ENCODE measurements around the gene ANKRD7.
A peak's percentile ranks its signal among the peaks of the same experiment; 100 is the strongest.

The ANKRD7 gene, protein sequence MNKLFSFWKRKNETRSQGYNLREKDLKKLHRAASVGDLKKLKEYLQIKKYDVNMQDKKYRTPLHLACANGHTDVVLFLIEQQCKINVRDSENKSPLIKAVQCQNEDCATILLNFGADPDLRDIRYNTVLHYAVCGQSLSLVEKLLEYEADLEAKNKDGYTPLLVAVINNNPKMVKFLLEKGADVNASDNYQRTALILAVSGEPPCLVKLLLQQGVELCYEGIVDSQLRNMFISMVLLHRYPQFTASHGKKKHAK

DNA sequence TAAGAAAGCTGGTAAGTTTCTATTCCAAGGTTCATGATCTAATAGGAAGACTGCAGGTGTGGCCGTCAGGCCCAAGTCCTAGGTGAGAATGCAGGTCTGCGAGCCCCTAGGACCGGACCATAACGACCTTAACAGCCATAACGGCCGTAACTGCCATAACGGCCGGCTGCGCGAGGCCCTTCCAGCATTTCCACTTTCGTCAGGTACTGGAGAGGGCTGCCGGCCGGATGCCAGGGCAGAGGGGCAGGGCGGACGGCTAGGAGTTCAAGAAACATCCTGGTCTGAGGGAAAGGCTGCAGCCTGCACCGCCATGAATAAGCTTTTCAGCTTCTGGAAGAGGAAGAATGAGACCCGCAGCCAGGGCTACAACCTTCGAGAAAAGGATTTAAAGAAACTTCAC lies at the start of gene ANKRD7:
Gene ANKRD7 (plus strand): TSS at position 184 of the 400 bp plus-strand sequence. CDS start 127 bp downstream, at position 311.
- no peak for DNase-seq (ENCODE audit: low read depth)

DNA sequence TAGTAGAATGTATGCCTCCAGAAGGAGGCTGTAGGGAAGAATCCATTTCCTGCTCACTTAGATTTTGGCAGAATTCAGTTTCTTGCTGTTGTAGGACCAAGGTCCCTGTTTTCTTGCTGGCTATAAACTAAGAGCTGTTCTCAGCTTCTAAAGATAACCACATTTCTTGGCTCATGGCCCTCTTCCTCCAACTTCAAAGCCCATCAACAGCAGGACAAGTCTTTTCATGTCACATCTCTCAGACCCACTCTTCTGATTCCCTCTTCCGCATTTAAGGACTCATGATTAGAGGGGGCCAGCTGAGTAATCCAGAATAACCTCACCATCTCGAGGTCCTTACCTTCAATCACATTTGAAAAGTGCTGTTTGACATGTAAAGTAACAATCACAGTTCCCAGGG lies 48.8 kb upstream of the ANKRD7 start:
- DNase-seq (ENCODE audit: low read depth), result no peak

DNA sequence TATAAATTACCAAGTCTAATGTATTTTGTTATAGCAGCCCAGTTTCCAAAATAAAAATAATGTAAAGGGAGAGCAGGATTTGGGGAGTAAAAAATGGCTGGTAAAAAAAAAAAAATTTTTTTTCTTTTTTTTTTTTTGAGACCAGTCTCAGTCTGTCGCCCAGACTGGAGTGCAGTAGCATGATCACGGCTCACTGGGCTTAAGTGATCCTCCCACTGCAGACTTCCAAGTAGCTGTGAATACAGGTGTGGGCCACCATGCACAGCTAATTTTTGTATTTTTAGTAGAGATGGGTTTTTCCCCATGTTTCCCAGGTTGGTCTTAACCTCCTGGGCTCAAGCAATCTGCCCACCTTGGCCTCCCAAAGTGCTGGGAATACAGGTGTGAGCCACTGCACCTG lies 45.3 kb upstream of the ANKRD7 start:
- DNase-seq (ENCODE audit: low read depth), result no peak

DNA sequence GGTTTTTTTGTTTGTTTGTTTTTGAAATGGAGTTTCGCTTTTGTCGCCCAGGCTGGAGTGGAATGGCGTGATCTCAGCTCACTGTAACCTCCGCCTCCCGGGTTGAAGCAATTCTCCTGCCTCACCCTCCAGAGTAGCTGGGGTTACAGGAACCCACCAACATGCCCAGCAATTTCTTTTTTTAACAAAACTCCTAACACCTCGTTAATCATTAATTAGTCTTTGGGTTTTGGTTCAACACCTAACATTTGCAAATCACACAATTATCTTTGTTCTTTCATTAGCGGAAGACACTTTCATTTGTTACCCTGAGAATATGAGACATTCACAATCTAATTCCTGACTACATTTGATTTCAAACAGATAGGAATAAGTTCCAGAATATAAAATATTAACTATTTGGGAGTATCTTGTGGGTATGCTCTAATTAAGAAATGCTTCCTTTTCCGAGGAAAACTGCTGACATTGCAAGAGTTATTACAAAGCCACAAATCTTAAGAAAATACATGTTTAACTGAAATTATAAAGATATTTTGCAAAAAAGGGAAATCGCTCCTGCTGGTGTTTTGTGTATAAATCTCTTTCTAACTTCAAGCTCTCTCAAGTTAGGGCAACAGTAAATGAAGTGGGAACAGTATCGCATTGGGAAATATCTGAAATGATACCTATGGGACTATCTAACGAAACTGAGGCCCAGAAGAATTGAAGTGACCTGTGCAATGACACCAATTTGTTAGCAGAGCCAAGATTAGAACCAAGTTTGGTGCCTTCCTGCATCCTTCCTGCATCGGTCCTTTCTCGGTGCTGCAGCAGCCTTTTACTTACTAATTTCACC lies 41.7 kb upstream of the ANKRD7 start:
- DNase-seq (ENCODE audit: low read depth), result no peak

DNA sequence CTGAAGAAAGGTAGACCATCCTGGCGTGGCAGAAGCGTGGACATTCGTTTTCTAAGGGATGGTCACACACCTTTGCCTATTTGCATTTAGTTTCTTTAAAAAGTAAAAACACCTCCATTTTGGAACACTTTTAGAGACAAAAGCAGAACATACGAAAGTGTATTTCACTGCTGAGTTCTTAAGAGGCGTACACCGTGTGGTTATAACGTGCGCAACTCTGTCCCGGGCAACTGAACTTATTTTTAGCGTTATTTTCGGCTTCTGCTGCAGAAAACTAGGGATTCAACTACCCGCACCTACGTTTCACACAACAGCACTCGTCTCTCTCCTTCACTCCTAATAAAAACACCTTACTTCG lies 41.1 kb upstream of the ANKRD7 start:
- no peak for DNase-seq (ENCODE audit: low read depth)

DNA sequence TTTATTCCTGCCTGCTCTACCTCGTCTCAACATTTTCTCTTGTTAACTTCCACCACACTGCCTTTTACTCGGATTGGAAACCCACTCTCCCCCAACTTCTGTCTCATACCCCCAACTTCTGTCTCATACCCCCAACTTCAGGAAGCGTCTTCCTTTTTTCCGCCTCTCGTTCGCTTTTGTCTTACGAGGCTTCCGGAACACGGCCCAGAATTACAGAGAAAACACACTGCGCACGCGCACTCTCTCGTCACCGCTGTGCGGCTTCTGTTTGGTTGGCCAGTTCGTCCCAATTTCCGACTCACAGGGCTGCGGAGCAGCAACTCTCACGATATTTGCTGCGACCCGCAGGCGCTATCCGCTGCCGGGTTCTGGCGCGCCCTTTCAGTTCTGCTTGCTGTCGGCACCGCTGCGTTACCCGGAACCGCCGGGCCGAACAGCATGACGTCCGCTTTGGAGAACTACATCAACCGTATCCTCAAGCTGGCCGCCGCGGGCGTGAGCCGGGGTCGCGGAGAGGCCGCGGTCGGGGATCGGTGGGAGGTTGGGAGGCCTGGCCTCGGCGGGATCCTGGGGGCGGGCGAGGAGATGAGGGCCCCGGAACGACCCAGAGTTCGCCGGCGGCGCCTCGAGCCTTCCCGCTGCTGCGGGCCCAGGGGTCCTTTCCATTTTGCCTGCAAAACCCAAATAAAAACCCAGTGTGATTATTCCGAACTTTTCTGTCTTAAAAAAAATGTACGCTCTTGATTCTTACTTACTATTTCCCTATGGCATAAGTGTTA lies 40.5 kb upstream of the ANKRD7 start, which contains the start of gene LSM8:
Gene LSM8 (plus strand): TSS at position 379 of the 779 bp plus-strand sequence. CDS start 60 bp downstream, at position 439.
- peak; percentile 96 for DNase-seq (ENCODE audit: low read depth)

DNA sequence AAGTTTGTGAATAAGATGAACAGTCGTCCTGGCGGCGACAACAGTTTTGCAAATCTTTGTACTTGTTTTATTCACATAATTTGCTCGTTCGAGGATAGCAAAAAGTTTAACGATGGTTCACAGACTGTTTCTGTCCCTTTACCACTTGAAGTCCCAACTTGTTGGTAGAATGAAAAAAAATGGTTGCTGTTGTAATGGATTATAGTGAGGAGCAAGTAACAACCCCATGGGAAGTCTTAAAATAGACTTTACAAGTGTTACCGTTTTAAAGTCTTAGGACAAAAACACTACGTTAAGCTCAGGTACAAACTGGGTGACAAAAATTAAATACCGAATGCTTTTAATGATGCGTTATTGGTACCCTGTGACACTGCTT lies 40.0 kb upstream of the ANKRD7 start:
- no peak for DNase-seq (ENCODE audit: low read depth)

DNA sequence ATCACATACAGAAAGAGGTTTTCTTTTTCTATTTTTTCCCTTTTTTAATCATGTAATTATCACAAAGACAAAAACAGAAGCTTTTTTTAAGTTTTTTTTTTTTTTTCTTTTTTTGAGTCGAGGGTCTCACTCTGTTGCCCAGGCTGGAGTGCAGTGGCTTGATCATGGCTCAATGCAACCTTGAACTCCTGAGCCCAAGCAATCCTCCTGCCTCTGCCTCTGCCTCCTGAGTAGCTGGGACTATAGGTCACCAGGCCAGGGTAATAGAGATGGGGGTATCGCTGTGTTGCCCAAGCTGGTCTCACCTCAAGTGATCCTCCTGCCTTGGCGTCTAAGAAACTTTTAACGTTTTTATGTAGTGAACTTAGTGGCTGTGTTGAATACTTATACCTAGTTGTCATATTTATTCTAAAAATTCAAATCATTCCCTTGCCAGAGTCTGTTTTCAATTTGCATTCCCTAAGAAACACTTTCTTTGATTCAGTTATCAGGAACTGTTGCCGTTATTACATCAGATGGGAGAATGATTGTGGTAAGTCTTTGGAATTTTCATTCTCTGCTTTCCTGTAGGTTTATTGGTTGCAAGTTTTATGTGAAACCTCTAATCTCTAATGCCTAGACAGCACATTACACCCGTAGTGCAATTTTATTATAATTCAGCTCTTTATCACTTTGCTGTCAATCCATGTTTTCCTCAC lies 39.2 kb upstream of the ANKRD7 start:
- no peak for DNase-seq (ENCODE audit: low read depth)

DNA sequence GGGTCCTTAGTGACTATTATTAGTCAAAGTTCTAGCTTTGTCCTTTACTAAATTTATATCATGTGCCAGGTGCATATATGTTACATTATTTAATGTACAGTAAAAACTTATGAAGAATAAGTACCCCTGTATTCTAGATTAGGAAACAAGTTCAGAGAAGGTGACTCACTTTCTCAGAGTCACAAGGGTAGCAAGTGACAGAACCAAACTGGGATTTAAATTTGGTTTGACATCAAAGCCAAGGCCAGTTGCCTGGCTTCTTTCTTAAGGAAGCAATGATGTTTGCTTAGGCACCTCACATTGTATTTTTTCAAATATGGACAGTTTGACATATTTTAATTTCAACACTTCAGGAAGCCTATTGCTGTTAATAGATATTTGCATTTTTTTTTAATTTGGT lies 38.0 kb upstream of the ANKRD7 start:
- DNase-seq (ENCODE audit: low read depth), result no peak

DNA sequence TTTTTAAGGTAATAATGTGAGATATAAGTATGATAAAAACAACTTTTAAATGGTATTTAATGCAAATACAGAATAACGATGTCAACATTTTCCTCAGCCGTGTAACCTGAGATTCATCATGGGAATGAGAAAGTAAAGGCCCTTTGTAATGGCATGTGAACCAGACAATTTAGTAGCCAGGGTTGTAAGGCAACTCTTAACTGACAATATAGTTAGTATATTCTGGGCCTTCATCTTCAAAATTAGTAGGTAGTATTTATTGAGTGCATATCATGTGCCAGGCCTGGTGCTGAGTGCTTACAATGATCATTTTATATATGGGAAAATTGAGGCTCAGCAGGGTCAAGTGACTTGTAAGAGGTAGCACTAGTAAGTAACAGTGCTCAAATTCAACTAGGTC lies 29.9 kb upstream of the ANKRD7 start:
- no peak for DNase-seq (ENCODE audit: low read depth)

DNA sequence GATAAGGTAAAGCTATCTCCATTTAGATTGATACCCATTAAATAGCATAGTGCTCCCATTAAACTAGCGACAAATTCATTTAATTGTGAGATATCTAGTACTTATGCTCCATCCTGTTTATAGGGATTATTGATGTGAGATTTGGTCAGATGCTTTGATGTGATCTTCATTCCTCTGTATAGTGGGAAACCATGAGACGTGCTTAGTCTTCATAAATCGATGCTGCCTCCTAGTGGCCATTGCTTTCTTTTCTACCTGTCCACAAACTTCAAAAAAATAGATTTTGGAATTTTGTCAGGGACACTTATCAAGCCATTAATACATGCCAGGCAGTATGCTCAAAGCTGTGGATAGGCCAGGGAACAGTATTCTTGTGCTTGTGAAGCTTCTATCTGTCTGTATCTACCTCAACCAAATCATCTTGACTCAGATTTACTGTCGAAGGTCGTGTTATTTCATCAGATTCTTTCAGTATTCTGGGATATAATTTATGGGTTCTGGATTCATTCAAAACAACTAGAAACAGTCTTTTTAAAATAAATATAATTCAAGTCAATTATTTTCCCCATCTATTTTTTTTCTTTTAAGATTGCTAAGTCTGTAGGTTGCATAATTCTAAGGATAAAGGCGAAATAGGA lies 28.5 kb upstream of the ANKRD7 start:
- no peak for DNase-seq (ENCODE audit: low read depth)

DNA sequence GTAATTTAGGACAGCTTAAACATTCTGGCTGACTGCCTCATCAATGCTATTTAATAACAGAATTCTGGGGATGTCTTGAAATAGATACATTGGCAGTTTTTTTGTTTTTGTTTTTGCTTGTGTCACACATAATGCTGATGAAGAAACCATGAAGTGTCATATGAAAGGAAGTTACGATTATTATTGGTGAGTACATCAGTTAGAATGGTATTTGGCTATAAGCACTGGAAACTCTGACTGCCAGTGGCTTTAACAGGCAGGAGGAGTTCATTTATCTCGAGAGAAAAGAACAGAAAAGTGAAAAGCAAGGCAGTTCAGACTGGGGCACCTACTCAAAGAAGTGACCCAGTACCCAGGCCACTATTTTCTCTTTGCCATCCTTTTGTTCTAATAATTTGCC lies 22.4 kb upstream of the ANKRD7 start:
- no peak for DNase-seq (ENCODE audit: low read depth)

DNA sequence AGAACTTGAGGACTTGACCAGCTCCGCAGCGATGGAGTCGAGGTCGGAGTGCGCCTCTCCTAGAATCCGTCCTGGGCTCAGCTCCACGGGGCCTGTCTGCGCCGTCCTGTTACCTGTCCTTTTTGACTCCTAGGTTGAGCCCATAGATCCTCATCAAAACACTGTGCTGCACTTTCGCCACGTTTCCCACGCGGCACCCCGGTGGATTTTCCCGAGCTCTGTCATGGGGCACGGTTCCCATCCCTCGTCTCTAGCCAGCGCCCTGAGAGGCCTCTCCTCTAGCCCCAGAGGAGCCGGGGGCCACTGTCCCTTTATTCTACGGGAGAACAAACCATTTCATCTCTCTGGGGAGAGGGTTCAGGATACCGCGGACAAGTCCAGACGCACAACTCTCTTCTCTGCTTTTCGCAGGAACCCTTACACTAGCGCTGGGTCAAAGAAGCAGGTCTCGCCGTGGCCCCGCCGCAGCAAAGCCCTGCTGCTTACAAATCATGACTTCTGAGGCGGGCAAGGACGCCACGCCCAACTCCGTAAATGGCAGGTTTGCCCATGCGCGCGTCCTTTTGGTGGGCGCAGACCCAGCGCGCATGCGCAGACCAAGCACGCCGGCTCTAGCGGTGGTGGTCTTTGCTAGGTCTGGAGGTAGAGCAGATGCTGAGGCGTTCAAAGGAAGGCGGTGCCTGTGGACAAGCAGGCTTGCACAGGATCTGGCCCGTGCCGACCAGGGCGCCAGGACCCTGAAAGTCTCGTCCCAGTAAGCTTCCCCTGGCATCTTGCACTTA lies 10.3 kb upstream of the ANKRD7 start:
- peak; percentile 74 for DNase-seq (ENCODE audit: low read depth)

DNA sequence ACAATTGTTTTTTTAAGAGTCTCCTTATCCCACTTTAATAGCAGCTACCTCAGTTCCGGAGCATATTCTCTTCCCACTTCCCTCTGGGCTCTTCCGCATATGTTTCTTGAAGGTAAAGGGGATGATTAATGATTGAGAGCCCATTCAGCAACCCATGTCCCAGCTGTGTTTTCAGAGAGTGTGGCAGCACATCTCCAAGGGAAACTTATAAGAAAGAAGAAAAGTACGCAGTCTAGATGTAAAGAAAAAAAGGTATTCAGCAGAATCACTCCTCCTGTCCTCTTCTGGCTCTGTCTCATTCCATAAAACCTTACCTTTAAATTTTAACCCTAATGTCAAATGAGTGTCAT lies 9.7 kb upstream of the ANKRD7 start:
- no peak for DNase-seq (ENCODE audit: low read depth)

DNA sequence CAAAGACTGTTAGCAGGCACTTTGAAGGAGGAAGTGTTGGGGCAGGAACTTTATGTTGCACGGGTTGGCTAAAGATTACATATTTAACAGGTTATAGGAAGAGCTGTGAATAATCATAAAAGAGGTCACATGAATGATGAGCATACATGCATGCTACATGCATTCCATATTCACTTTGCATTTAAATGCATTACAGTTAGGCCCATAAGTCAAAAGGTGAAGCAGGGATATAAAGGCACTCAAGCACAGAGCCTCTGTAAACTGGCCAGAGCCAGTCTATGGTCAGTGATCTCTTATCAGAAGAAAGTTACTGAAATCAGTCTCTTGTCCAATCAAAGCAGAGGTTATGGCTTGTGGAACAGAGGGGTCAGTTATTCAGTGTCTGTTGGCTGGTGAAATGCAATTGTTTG lies 7.3 kb upstream of the ANKRD7 start:
- no peak for DNase-seq (ENCODE audit: low read depth)

DNA sequence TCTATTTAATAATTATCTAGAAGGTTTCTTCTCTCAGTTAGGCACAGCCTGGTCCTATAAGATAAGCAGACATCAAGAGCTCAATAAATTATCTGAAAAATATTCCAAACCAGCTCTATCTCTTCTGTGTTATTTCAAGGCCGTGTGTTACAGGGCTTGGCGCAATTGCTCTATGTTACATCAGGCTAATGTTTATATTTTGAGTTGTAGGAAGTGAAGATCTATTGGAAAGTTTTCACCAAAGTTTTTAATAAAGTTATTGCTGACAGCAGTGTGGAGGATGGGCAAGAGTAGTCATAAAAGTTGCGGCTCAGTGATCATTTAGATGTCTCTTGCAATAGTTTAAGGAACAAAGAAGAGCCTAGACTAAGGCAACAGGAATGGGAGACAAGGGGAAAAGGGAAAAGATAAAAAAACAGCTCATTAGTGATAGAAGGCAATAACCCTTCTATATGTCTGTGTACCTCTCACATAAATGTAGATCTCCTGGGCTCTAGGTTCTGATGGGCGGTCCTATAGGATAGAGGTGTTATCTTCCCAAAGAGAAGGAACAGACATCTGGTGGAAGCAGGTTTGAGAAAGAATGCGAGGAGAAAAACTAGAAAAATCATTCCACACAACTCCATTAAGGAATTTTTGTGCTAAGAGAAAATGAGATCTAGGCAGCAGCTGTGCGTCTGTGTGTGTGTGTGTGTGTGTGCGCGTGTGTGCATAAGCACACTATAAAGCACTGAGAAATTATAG lies 5.9 kb upstream of the ANKRD7 start:
- no peak for DNase-seq (ENCODE audit: low read depth)

DNA sequence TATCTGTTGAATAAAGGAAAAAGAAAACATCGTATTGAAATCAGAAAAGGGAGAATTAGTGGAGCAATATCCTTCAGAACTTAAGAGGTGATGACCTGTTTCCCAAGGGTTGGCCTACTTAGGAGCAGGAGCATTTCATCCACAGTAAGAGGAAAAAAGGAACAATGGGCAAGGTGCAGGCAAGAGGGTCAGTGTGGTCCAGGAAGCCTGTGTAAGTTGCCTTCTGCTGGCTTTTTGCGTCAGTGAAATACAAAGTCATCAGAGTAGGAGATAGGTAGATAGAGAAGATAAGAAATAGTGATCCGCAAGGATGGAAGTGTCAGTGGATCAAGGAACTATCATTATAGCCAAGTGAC lies 5.4 kb upstream of the ANKRD7 start:
- no peak for DNase-seq (ENCODE audit: low read depth)

DNA sequence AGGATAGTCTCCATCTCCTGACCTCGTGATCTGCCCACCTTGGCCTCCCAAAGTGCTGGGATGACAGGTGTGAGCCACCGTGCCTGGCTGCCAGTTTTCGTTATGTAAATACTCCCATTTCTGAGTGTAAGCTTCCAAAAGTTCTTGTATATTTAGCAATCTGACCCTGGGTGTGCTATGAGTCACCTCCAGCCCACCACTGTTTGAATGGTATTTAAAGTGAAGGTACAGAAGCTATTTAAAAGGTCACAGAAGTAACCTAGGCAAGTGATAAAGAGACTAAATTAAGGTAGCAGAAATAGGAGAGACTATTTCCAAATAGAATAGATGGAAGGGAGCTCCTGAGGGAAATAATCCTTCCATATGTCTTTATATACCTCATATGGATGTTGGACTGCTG lies 3.9 kb upstream of the ANKRD7 start:
- DNase-seq (ENCODE audit: low read depth), result no peak

DNA sequence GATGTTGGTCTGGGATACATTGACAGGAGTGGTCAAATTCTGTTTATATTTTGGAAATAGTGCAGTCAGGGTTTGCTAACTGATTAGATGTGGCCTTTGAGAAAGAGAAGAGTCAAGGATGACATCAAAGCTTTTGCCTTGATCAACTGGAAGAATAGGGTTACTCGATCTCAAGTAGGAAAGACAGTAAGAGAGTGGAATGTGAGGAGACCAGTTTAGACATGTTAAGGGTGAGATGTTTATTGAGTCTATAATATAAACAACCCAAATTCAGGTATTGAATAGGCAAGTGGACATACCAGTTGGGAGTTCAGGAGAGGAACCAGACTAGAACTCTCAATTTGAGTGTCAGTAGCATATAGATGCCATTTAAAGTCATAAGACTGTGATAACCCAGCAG lies 1.9 kb upstream of the ANKRD7 start:
- DNase-seq (ENCODE audit: low read depth), result no peak

DNA sequence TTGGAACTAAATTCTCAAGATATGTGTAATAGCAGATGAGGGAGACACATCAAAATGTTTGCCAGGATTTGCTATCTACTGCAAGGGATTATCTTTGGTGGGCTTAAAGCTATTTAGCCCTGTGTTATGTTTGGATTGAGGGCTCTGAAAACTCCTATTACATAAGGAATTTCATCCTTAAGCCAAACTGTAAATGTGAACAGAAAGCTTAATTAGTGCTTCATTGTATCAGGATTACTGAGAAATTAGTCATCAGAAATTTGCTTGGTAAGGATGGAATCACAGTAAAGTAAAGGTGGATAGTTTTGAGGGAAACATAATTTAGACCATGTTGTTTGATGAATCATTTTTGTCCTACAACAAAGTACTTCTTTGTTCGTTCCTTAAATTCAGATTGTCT lies 8.3 kb downstream of the ANKRD7 start:
- DNase-seq (ENCODE audit: low read depth), result no peak

All from activated gamma-delta T cell treated with anti-CD3 and anti-CD28 coated beads, Interleukin-2, amount 50 U/mL, for 16 hours (primary cell).